CD4-positive, alpha-beta memory T cell (primary cell): ENCODE data around the gene CUTA. TPM values are rescaled to one million over a fixed set of nuclear protein-coding genes. Genes with fewer than 3 reads are reported as not detected.

Source experiments
- CTCF ChIA-PET: fragments of 350-600 bp; sonication (Branson Sonifier 250); formaldehyde crosslinking; loops from one replicate; lab custom pipeline; 2021; ENCODE audit warnings: inconsistent platforms; ENCODE audit not compliant: partially characterized antibody; lab: Charles Lee
- POLR2A ChIA-PET: fragments of 350-600 bp; sonication (Branson Sonifier 250); formaldehyde crosslinking; loops from one replicate; lab custom pipeline; 2021; ENCODE audit not compliant: partially characterized antibody; lab: Charles Lee
- DNase-seq, 5 donors: peaks; one replicate each; pipeline versions ENCODE4 v3.0.0 to v3.0.0-alpha.2; 2020 to 2022; ENCODE audit warnings: mixed read lengths in 1 of 5
- H3K27ac ChIP-seq: one replicate; pipeline ENCODE4 v1.7.0; 2013; ENCODE audit warnings: low read depth, low read length
- H3K27me3 ChIP-seq: 2 replicates; pipeline ENCODE4 v1.7.0; 2013; ENCODE audit warnings: mild to moderate bottlenecking, low read length, moderate library complexity; ENCODE audit not compliant: insufficient read depth
- H3K36me3 ChIP-seq: 2 replicates; pipeline ENCODE4 v1.7.0; 2013; ENCODE audit warnings: mild to moderate bottlenecking, low read length, moderate library complexity; ENCODE audit not compliant: insufficient read depth
- H3K4me1 ChIP-seq: 2 replicates; pipeline ENCODE4 v1.7.0; 2013; ENCODE audit warnings: mild to moderate bottlenecking, low read length, moderate library complexity; ENCODE audit not compliant: insufficient read depth
- H3K4me3 ChIP-seq, 2 donors: one replicate each; pipeline ENCODE4 v1.7.0; 2013; ENCODE audit warnings: low read length in 2 of 2, mild to moderate bottlenecking in 1 of 2
- H3K9me3 ChIP-seq, 2 donors: one replicate each; pipeline ENCODE4 v1.7.0; 2013; ENCODE audit warnings: low read length in 2 of 2, control low read depth in 1 of 2; ENCODE audit not compliant: control insufficient read depth in 1 of 2
- H3K27ac Mint-ChIP-seq, 7 donors: one replicate each; pipeline ENCODE4 v1.8.0; 2020 to 2021; ENCODE audit warnings: mixed read lengths in 7 of 7, mild to moderate bottlenecking in 6 of 7, inconsistent platforms in 3 of 7, moderate library complexity in 3 of 7
- H3K27me3 Mint-ChIP-seq, 2 donors: one replicate each; pipeline ENCODE4 v1.8.0; 2020 to 2021; ENCODE audit warnings: mixed read lengths in 2 of 2
- H3K36me3 Mint-ChIP-seq, 2 donors: one replicate each; pipeline ENCODE4 v1.8.0; 2020 to 2021; ENCODE audit warnings: mixed read lengths in 2 of 2, inconsistent platforms in 1 of 2, mild to moderate bottlenecking in 1 of 2
- H3K4me1 Mint-ChIP-seq, 4 donors: one replicate each; pipeline ENCODE4 v1.8.0; 2020 to 2021; ENCODE audit warnings: mixed read lengths in 4 of 4, mild to moderate bottlenecking in 1 of 4
- H3K4me3 Mint-ChIP-seq, 8 donors: one replicate each; pipeline ENCODE4 v1.8.0; 2020 to 2021; ENCODE audit warnings: mixed read lengths in 8 of 8, mild to moderate bottlenecking in 7 of 8, moderate library complexity in 6 of 8, inconsistent platforms in 3 of 8
- H3K9me3 Mint-ChIP-seq, 8 donors: one replicate each; pipeline ENCODE4 v1.8.0; 2020 to 2021; ENCODE audit warnings: mixed read lengths in 8 of 8, mild to moderate bottlenecking in 5 of 8, inconsistent platforms in 3 of 8, moderate library complexity in 1 of 8
- intact Hi-C: fragments of 100-400 bp; cut with micrococcal nuclease; formaldehyde crosslinking; loops from one replicate; pipeline ENCODE4 v1.15.1; 2023
- polyA plus RNA-seq, 2 donors: library from polyadenylated mRNA; unstranded; fragments of 300-500 nt; fragmentation: Illumina TruSeq; gene quantifications; one replicate each; pipeline ENCODE4 v1.2.3, GENCODE V29; 2021
- total RNA-seq, 2 experiments: library from RNA; stranded (reverse); gene quantifications; one replicate each; pipeline ENCODE4 v1.2.3, GENCODE V29; 2021

Gene CUTA
- total and polyA plus RNA-seq, 4 experiments from 2014 or later, result 210 to 407 (median 294) TPM

DNA sequence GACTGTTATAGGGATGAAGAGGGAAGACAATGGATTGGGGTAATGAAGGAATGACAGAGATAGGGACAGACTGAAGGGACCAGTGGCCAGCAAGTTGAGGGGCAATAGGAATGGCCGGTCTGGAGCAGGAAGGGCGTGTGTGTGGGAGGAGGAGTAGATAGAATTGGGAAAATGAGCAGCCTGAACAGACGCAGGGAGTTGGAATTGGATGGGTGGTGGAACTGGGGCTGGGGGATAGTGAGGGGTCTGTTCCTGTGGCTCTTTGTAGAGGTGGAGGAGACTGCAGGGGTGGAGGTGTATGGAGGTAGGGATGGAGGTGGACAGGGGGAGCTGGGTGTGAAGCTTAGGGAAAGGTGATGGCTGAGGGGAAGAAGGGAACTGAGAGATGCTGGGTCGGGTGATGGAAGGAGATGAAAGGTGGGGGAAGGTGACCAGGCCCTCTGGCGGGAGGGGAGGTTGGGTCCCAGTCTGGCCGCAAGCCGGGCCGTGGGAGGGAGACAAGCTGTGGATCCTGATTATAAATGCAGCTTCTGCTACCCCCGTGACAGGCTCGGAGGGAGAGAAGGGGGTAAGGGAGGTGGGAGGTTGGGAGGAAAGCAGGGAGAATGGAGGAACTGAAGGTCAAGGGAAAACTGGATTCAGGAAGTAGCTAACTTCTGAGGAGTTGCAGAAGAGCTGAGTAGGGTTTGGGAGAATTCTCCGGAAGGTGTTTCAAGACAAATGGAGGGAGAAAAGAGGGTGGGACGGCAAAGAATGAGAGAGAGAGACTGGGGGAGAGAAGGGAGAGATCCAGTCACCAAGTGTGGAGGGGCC is 7.2 kb upstream of the CUTA start:
- CTCF ChIA-PET, result interaction anchor here (0.9 to 2.6 kb wide), 8 partner anchors 9 to 155 kb away, joined by 3 to 26 read pairs (median 4); no protein-coding TSS in a partner anchor
- H3K27me3 Mint-ChIP-seq, result no peaks in the 10 kb centered on the region
- POLR2A ChIA-PET, result interaction anchor here (0.6 to 4.7 kb wide), 17 partner anchors 8 to 453 kb away, joined by 3 to 64 read pairs (median 12); partner anchors contain the start of genes B3GALT4, CUTA, ITPR3 and KIFC1
- peaks cover 0 to 2% (median 0%) of the 10 kb centered on the region in 8 donors for H3K9me3 Mint-ChIP-seq
- no peaks in the 10 kb centered on the region for H3K9me3 ChIP-seq
- H3K4me1 ChIP-seq, result peaks cover 59% of the 10 kb centered on the region
- peak overlapping the region; percentile 84 to 99 (median 94) for H3K4me3 Mint-ChIP-seq
- peak overlapping the region; percentile 96 to 100 (median 98) for H3K27ac Mint-ChIP-seq
- peak overlapping the region; percentile 59 to 63 for H3K4me3 ChIP-seq
- intact Hi-C loops, result loop anchor here (1.0 kb wide), 2 partner anchors 15 to 80 kb away; no protein-coding TSS in a partner anchor
- H3K36me3 ChIP-seq, result no peaks in the 10 kb centered on the region
- H3K27ac ChIP-seq, result peak overlapping the region; percentile 90
- no peaks in the 10 kb centered on the region for H3K27me3 ChIP-seq
- peaks cover 53 to 88% (median 60%) of the 10 kb centered on the region in 4 donors for H3K4me1 Mint-ChIP-seq
- H3K36me3 Mint-ChIP-seq, result peaks cover 0 to 8% of the 10 kb centered on the region in 2 donors
- peak in 1 of 5 donors; percentile 38 for DNase-seq

GRCh38 chr6:33423777-33424176 is 5.9 kb upstream of the CUTA start:
- H3K27ac ChIP-seq, result no peak overlapping the region
- POLR2A ChIA-PET, result interaction anchor here (0.8 to 4.7 kb wide), 4 partner anchors 8 to 174 kb away, joined by 3 to 64 read pairs (median 9); partner anchors contain the start of genes PHF1 and ZBTB9
- DNase-seq, result no peak
- Mint-ChIP-seq H3K4me1 (peaks cover 50 to 85% (median 56%) of the 10 kb centered on the region in 4 donors), H3K27me3 (no peaks in the 10 kb centered on the region), H3K4me3 (peak overlapping the region in 7 of 8 donors; percentile 6 to 99 (median 92)), H3K36me3 (peaks cover 0 to 8% of the 10 kb centered on the region in 2 donors), H3K9me3 (peaks cover 0 to 2% (median 0%) of the 10 kb centered on the region in 8 donors), H3K27ac (peak overlapping the region; percentile 22 to 99 (median 88))
- CTCF ChIA-PET, result interaction anchor here (1.1 kb wide), 1 partner anchor 11 kb away, joined by 3 read pairs; no protein-coding TSS in a partner anchor
- no peaks in the 10 kb centered on the region for H3K27me3 ChIP-seq
- peaks cover 57% of the 10 kb centered on the region for H3K4me1 ChIP-seq
- no peaks in the 10 kb centered on the region for H3K36me3 ChIP-seq
- H3K4me3 ChIP-seq, result no peak overlapping the region
- H3K9me3 ChIP-seq, result no peaks in the 10 kb centered on the region
- intact Hi-C loops, result no loop called here

- DNase-seq, result no peak
- Histone ChIP-seq H3K4me1 (peaks cover 56% of the 10 kb centered on the region), H3K4me3 (no peak overlapping the region), H3K9me3 (no peaks in the 10 kb centered on the region), H3K27ac (no peak overlapping the region), H3K36me3 (no peaks in the 10 kb centered on the region), H3K27me3 (no peaks in the 10 kb centered on the region)
- Mint-ChIP-seq H3K9me3 (no peaks in the 10 kb centered on the region), H3K4me1 (peaks cover 49 to 89% (median 57%) of the 10 kb centered on the region in 4 donors), H3K4me3 (peak overlapping the region in 6 of 8 donors; percentile 1 to 68 (median 44)), H3K36me3 (peaks cover 5 to 18% of the 10 kb centered on the region in 2 donors), H3K27ac (peak overlapping the region in 6 of 7 donors; percentile 44 to 91 (median 79)), H3K27me3 (no peaks in the 10 kb centered on the region)
- CTCF ChIA-PET, result no interaction called here
- POLR2A ChIA-PET, result no interaction called here
- intact Hi-C loops, result no loop called here
Measured at GRCh38 chr6:33421344-33421643, 3.4 kb upstream of the CUTA start.

- H3K36me3 ChIP-seq, result peaks cover 4% of the 10 kb centered on the region
- peaks cover 61% of the 10 kb centered on the region for H3K4me1 ChIP-seq
- Mint-ChIP-seq H3K27ac (peak overlapping the region; percentile 69 to 91 (median 83)), H3K4me1 (peaks cover 52 to 88% (median 59%) of the 10 kb centered on the region in 4 donors), H3K9me3 (no peaks in the 10 kb centered on the region), H3K4me3 (peak overlapping the region in 6 of 8 donors; percentile 1 to 77 (median 56)), H3K36me3 (peaks cover 9 to 24% of the 10 kb centered on the region in 2 donors), H3K27me3 (no peaks in the 10 kb centered on the region)
- POLR2A ChIA-PET, result no interaction called here
- no peak overlapping the region for H3K4me3 ChIP-seq
- no peaks in the 10 kb centered on the region for H3K27me3 ChIP-seq
- DNase-seq, result no peak
- intact Hi-C loops, result no loop called here
- H3K27ac ChIP-seq, result no peak overlapping the region
- no peaks in the 10 kb centered on the region for H3K9me3 ChIP-seq
- CTCF ChIA-PET, result no interaction called here
Measured at GRCh38 chr6:33420491-33421343, 2.8 kb upstream of the CUTA start.

GRCh38 chr6:33419580-33420490 is 1.9 kb upstream of the CUTA start, which contains the start of gene SYNGAP1:
SYNGAP1 (plus strand) TSS chr6:33420065; CDS start chr6:33420265, 200 bp downstream.
- H3K27ac ChIP-seq, result peak within 1 kb of the TSS; percentile 97
- Mint-ChIP-seq H3K27ac (peak within 1 kb of the TSS; percentile 99 to 100 (median 99)), H3K4me3 (peak within 1 kb of the TSS; percentile 69 to 97 (median 92)), H3K4me1 (peaks cover 51 to 87% (median 57%) of the 10 kb centered on the region in 4 donors), H3K27me3 (no peaks in the 10 kb centered on the region), H3K9me3 (no peaks in the 10 kb centered on the region), H3K36me3 (peaks cover 13 to 32% of the 10 kb centered on the region in 2 donors)
- peak within 1 kb of the TSS in 1 of 2 donors; percentile 18 for H3K4me3 ChIP-seq
- H3K36me3 ChIP-seq, result peaks cover 12% of the 10 kb centered on the region
- H3K4me1 ChIP-seq, result peaks cover 65% of the 10 kb centered on the region
- DNase-seq, result peak in 1 of 5 donors; percentile 61
- ChIA-PET POLR2A (interaction anchor here (1.9 to 4.6 kb wide), 7 partner anchors 10 to 148 kb away, joined by 6 to 77 read pairs (median 24); partner anchors contain the start of genes B3GALT4, KIFC1, RPS18 and VPS52), CTCF (interaction anchor here (0.8 to 2.3 kb wide), 4 partner anchors 9 to 435 kb away, joined by 3 to 17 read pairs (median 8); no protein-coding TSS in a partner anchor)
- H3K27me3 ChIP-seq, result no peaks in the 10 kb centered on the region
- intact Hi-C loops, result loop anchor here (2.0 to 10.0 kb wide), 5 partner anchors 148 to 1225 kb away; partner anchors contain the start of genes GPSM3, HSD17B8, PBX2 and RPS18
- no peaks in the 10 kb centered on the region for H3K9me3 ChIP-seq
